Lung (tissue), 12 donors: ENCODE results near the gene GREB1L. TPM values are rescaled to one million over a fixed set of nuclear protein-coding genes. Genes with fewer than 3 reads are reported as not detected.

ENCODE experiments used
- ATAC-seq: fragments of 200-7000 bp; cut with Tn5 transposase; one replicate; pipeline ENCODE4 v1.9.1; 2020; ENCODE audit warnings: moderate number of reproducible peaks; ENCODE audit not compliant: insufficient read depth, low FRiP score
- DNase-seq, 3 donors: peaks; one replicate each; pipeline ENCODE4 v3.0.0-alpha.2; 2013 to 2017
- H3K27ac ChIP-seq, 2 donors: one replicate each; pipeline ENCODE4 v1.5.1; 2013; ENCODE audit warnings: mild to moderate bottlenecking in 2 of 2, moderate library complexity in 2 of 2, control low read depth in 1 of 2, inconsistent platforms in 1 of 2, low read depth in 1 of 2, low read length in 1 of 2
- H3K27me3 ChIP-seq, 3 donors: one replicate each; pipeline ENCODE4 v1.5.1; 2013; ENCODE audit warnings: low read length in 2 of 3; ENCODE audit not compliant: control insufficient read depth in 3 of 3, insufficient read depth in 3 of 3
- H3K36me3 ChIP-seq, 4 donors: one replicate each; pipeline ENCODE4 v1.5.1; 2013; ENCODE audit warnings: low read length in 4 of 4, mild to moderate bottlenecking in 1 of 4, moderate library complexity in 1 of 4; ENCODE audit not compliant: control insufficient read depth in 4 of 4, insufficient read depth in 4 of 4
- H3K4me1 ChIP-seq, 5 donors: one replicate each; pipeline ENCODE4 v1.5.1; 2013; ENCODE audit warnings: low read length in 5 of 5, mild to moderate bottlenecking in 2 of 5, moderate library complexity in 1 of 5; ENCODE audit not compliant: control insufficient read depth in 5 of 5, insufficient read depth in 5 of 5
- H3K4me3 ChIP-seq: one replicate; pipeline ENCODE4 v1.5.1; 2013; ENCODE audit warnings: mild to moderate bottlenecking, control low read depth, moderate library complexity
- H3K9ac ChIP-seq, 2 donors: one replicate each; pipeline ENCODE4 v1.5.1; 2013; ENCODE audit warnings: low read length in 2 of 2, control low read depth in 1 of 2; ENCODE audit not compliant: insufficient read depth in 1 of 2
- H3K9me3 ChIP-seq, 4 donors: one replicate each; pipeline ENCODE4 v1.5.1; 2013; ENCODE audit warnings: low read length in 3 of 4, mild to moderate bottlenecking in 1 of 4, moderate library complexity in 1 of 4; ENCODE audit not compliant: control insufficient read depth in 4 of 4, insufficient read depth in 3 of 4
- WGBS, 2 donors: extraction: QIAGEN DNeasy Blood & Tissue Kit; methylation state at CpG; one replicate each; pipeline ENCODE4 v1.1.7; 2013; 5-methylcytosine and 5-hydroxymethylcytosine counted together
- polyA plus RNA-seq, 2 donors: library from polyadenylated mRNA; stranded (reverse); fragments of 200-250 nt; gene quantifications; one replicate each; pipeline ENCODE4 v1.2.1, GENCODE V29; 2013
- total RNA-seq, 2 donors: library from RNA; depleted of rRNA in 1 of 2; stranded (reverse); fragments of >200 nt in 1 of 2; gene quantifications; one replicate each; pipeline ENCODE4 v1.2.1, GENCODE V29; 2014 to 2021
- TF ChIP-seq, protein P1 (sequence below): IDR thresholded peaks from 2 replicates; pipeline ENCODE4 v1.5.1; 2012; ENCODE audit warnings: mild to moderate bottlenecking; ENCODE audit errors: control extremely low read depth, extremely low read depth
- donor health status: control.
- donor health status: control.
- donor health status: Bipolar disorder and iron deficiency.
- donor health status: healthy.
- donor health status: DM: yes; HTN: yes; CAD: no.

GREB1L gene
- total and polyA plus RNA-seq, 4 donors, result 0.08 to 1.2 (median 0.41) TPM

DNA sequence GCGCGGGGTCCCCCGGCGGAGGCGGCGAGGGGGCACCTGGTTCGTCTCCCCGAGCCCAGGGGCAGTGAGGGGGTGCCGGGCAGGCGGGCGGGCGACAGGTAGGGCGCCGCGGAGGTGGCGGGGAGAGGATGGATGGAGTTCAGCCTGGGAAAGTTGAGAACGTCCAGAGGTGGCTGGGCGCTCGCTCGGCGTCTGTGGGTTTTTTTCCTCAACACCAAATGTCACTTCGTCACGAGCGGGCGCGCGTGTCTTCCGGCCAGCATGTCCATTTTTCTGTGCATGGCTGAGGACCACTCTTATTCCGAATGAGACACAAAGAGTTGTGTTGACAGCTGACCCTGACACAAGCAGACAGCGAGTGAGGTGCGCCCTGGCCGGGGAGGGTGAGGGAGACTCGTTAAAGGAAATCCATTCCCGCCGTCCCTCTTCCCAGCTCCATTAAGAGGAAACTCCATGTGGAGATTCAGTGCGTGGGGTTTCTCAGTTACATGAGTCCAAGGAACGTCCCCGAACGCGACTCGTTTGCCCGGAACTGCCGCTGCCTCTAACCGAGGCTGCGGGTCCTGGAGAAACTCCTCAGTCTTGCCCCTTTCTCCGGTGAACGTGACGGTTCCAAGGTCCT, 859 bp downstream of the GREB1L start:
- DNase-seq (peak; percentile 13 to 17 (median 13)), ATAC-seq (no peak)
- no peaks in the 10 kb centered on the region for H3K36me3 ChIP-seq
- H3K4me1 ChIP-seq, result peaks cover 0 to 16% (median 0%) of the 10 kb centered on the region in 5 donors
- H3K27ac ChIP-seq, result no peak overlapping the region
- peak overlapping the region; percentile 65 for H3K4me3 ChIP-seq
- no peak overlapping the region for H3K9ac ChIP-seq
- no peaks in the 10 kb centered on the region for H3K9me3 ChIP-seq
- H3K27me3 ChIP-seq, result peaks cover 5 to 54% (median 51%) of the 10 kb centered on the region in 3 donors
- WGBS, 2 donors, result 3% methylated on average over 37 to 48 of the region's 48 CpGs
- TF ChIP-seq, protein P1, sequence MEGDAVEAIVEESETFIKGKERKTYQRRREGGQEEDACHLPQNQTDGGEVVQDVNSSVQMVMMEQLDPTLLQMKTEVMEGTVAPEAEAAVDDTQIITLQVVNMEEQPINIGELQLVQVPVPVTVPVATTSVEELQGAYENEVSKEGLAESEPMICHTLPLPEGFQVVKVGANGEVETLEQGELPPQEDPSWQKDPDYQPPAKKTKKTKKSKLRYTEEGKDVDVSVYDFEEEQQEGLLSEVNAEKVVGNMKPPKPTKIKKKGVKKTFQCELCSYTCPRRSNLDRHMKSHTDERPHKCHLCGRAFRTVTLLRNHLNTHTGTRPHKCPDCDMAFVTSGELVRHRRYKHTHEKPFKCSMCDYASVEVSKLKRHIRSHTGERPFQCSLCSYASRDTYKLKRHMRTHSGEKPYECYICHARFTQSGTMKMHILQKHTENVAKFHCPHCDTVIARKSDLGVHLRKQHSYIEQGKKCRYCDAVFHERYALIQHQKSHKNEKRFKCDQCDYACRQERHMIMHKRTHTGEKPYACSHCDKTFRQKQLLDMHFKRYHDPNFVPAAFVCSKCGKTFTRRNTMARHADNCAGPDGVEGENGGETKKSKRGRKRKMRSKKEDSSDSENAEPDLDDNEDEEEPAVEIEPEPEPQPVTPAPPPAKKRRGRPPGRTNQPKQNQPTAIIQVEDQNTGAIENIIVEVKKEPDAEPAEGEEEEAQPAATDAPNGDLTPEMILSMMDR, result no peak

GRCh38 chr18:21254576-21254975, 12.5 kb downstream of the GREB1L start:
- no peak for DNase-seq
- H3K4me1 ChIP-seq, result peaks cover 0 to 3% (median 0%) of the 10 kb centered on the region in 5 donors
- no peaks in the 10 kb centered on the region for H3K36me3 ChIP-seq
- H3K9me3 ChIP-seq, result no peaks in the 10 kb centered on the region
- ATAC-seq, result no peak
- peaks cover 0 to 6% (median 0%) of the 10 kb centered on the region in 3 donors for H3K27me3 ChIP-seq
- TF ChIP-seq, protein P1, result no peak
- H3K4me3 ChIP-seq, result no peak overlapping the region
- H3K27ac ChIP-seq, result no peak overlapping the region
- H3K9ac ChIP-seq, result no peak overlapping the region
- 84 to 90% methylated on average over 3 of the region's 3 CpGs for WGBS, 2 donors

DNA sequence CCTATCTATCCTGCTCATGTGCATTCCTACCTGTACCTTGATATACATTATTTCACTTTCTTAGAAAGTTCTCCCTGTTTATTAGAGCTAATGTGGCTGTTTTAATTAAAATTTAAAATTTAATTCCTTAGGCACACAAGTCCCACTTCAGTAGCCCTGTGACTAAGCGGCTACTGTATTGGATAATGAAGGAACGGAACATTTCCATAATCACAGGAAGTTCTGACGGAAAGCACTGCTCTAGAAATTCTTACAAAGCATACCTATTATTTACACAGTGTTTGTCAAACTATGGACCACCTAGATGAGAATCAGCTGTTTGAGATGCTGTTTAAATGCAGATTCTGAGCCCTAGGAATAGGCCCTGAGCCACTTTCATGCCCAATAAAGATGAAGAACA, 13.2 kb downstream of the GREB1L start:
- no peak for DNase-seq
- TF ChIP-seq, protein P1, result no peak
- no peak overlapping the region for H3K9ac ChIP-seq
- H3K27ac ChIP-seq, result no peak overlapping the region
- H3K4me1 ChIP-seq, result peaks cover 0 to under 1% (median 0%) of the 10 kb centered on the region in 5 donors
- H3K4me3 ChIP-seq, result no peak overlapping the region
- H3K9me3 ChIP-seq, result no peaks in the 10 kb centered on the region
- ATAC-seq, result no peak
- H3K36me3 ChIP-seq, result no peaks in the 10 kb centered on the region
- 69 to 77% methylated on average over 3 of the region's 3 CpGs for WGBS, 2 donors
- H3K27me3 ChIP-seq, result peaks cover 0 to 1% (median 0%) of the 10 kb centered on the region in 3 donors

DNA sequence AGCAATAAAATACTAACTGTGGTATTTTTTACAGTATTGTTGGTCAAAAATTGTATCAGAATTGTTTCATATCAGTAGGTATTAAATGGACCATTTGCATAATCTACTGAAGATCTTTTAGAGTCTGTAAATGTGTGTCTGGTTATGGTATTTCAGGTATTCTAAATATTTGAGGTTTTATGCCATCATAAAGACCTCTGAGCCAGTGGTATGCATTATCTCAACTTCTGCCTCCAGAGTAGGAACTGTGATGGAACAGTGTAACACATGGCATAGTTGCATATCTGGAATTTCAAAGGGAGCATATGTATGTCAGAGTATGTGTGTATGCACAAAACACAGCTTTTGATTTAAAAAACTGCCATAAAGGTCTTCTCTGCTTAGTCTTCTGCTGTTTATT, 15.4 kb downstream of the GREB1L start:
- H3K4me3 ChIP-seq, result no peak overlapping the region
- TF ChIP-seq, protein P1, result no peak
- H3K36me3 ChIP-seq, result no peaks in the 10 kb centered on the region

More for the DNA sequence above, 15.4 kb downstream of the GREB1L start:
- DNase-seq (no peak), ATAC-seq (no peak)
- Histone ChIP-seq H3K4me1 (no peaks in the 10 kb centered on the region), H3K9ac (no peak overlapping the region), H3K9me3 (no peaks in the 10 kb centered on the region), H3K27me3 (no peaks in the 10 kb centered on the region), H3K27ac (no peak overlapping the region)
